Stimulated activated CD4-positive, alpha-beta T cell treated with anti-CD3 and anti-CD28 coated beads, Interleukin-1b, Interleukin-23, amount 100 ng/mL, for 24 hours (primary cell): ENCODE data around the gene SUMO2.

Experiments used
- DNase-seq, 4 experiments: peaks; one replicate each; pipeline ENCODE4 v3.0.0-alpha.2; 2020; ENCODE audit warnings: low read depth in 4 of 4, low spot score in 1 of 4

Gene SUMO2

DNA sequence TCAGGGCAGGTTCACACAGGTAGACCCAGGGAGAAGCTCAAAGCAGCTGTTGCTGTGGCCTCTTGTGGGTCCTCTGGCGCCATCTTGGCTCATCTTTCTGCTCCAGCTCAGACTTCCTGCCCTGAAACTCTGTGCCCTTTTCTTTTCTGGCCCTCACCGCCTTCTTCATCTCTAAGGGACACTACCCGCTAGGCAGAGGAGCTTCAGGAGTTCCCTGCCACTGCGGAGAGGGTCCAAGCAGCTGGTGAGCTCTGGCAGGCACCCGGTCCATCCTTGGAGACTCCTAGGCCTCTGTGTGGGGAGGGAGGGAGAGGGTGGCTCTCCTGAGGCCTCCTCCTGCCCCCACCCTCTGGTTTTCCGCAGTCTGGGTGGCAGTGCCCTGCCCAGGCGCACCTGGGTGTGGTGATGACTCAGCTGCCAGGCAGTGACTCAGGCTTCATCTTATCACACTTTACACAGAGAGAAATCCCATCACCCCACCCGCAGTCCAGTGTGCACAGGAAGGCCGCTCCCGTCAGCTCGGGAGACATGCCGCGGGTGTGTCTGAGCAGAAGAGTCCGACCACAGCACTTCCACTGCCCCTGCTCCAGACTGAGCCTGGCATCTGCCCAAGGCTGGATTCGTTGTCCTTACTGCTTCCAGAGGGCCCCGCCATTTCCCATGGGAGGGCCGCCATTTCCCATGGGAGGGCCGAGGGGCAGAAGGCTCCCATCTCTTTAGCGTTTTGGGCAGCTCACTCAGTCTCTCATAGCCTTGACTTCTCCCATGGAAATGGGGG, 58.5 kb downstream of the SUMO2 start:
- DNase-seq, result peak in 3 of 4 experiments; percentile 26 to 53 (median 48)

DNA sequence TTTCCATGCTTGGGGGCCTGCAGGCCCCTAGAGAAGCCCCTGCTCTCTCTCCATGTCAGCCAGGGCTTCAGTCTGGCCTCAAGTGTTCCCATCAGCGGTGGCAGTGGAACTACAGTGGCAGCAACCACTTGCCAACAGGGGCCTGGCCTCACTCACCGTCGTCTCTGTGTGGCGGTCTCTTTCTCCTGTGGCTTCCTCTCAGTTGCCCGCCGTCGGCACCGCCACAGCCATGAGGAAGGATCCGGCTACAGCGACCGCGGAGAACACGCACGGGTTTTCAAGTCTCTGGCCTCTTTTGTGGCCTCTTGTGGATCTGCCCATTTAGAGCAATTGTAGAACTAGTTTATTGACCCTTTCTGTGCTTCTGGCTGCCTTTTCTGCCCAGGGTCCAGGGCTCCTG, 64.5 kb downstream of the SUMO2 start:
- no peak for DNase-seq

DNA sequence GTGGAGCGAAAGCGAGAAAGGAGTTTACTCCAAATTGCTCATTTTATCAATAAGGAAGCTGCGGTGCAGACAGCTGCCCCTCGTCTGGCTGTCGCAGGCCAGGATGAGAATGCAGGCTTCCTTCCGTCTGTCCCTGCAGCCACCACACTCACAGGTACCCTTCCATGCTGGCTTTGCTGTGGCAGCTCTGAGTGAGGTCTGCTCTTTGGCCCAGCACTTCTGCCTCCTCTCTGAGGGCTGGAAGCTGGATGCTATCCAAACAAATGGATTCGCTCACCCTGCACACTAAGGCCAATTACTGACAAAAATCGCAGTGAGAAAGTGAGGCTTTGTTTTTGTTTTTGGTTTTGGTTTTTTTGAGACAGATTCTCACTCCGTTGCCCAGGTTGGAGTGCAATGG, 66.0 kb downstream of the SUMO2 start:
- no peak for DNase-seq
